OCI-LY3 (cell line): ENCODE measurements around the gene CMTM2.

ENCODE experiments used
- H2AFZ ChIP-seq: fragments of 200-600, 300-600 bp; shearing (Covaris generic); 2 replicates; pipeline ENCODE4 v1.6.0; 2014; ENCODE audit warnings: antibody characterized with exemption, low read depth, low read length
- H3K27ac ChIP-seq: fragments of 200-600, 300-600 bp; sonication (generic); 2 replicates; pipeline ENCODE4 v1.5.1; 2014; ENCODE audit warnings: mild to moderate bottlenecking, low read length, moderate library complexity, mixed read lengths
- H3K27me3 ChIP-seq: fragments of 200-600, 300-600 bp; sonication (generic); 2 replicates; pipeline ENCODE4 v1.6.1; 2014; ENCODE audit warnings: low read depth, low read length, mixed read lengths
- H3K36me3 ChIP-seq: fragments of 200-600, 300-600 bp; sonication (generic); replicated peaks from 2 replicates; pipeline ENCODE3; 2014; ENCODE audit warnings: low read depth, low read length, mixed read lengths
- H3K4me1 ChIP-seq: fragments of 300-600, 200-600 bp; sonication (generic); 2 replicates; pipeline ENCODE4 v1.6.1; 2014; ENCODE audit warnings: low read length, mixed read lengths
- H3K4me2 ChIP-seq: fragments of 200-600, 300-600 bp; sonication (generic); 2 replicates; pipeline ENCODE4 v1.6.1; 2014; ENCODE audit warnings: low read length, mixed read lengths
- H3K4me3 ChIP-seq: fragments of 300-600, 200-600 bp; sonication (generic); 2 replicates; pipeline ENCODE4 v1.5.1; 2014; ENCODE audit warnings: antibody characterized with exemption, mild to moderate bottlenecking, low read length, moderate library complexity
- H3K79me2 ChIP-seq: fragments of 300-600, 200-600 bp; shearing (Covaris generic); 2 replicates; pipeline ENCODE4 v1.6.1; 2014; ENCODE audit warnings: mild to moderate bottlenecking, low read length, mixed read lengths
- H3K9ac ChIP-seq: fragments of 300-600, 200-600 bp; shearing (Covaris generic); 2 replicates; pipeline ENCODE4 v1.6.0; 2014; ENCODE audit warnings: mild to moderate bottlenecking, low read length, moderate library complexity
- H3K9me3 ChIP-seq: fragments of 200-600, 300-600 bp; shearing (Covaris generic); 2 replicates; pipeline ENCODE4 v1.6.1; 2014; ENCODE audit warnings: low read length, mixed read lengths; ENCODE audit not compliant: insufficient read depth
- H4K20me1 ChIP-seq: fragments of 200-600, 300-600 bp; sonication (generic); 2 replicates; pipeline ENCODE4 v1.6.1; 2016; ENCODE audit warnings: low read length, mixed read lengths; ENCODE audit not compliant: insufficient read depth
- EZH2phosphoT487 ChIP-seq: fragments of 200-600 bp; shearing (Covaris generic); IDR thresholded peaks from 2 replicates; pipeline ENCODE4 v1.6.1; 2018; ENCODE audit warnings: antibody characterized with exemption, mixed run types, low read depth
- TF ChIP-seq, protein P1 (sequence below): fragments of 200-600, 300-600 bp; sonication (generic); IDR thresholded peaks from 2 replicates; pipeline ENCODE4 v1.5.1; 2014; ENCODE audit warnings: antibody characterized with exemption, low read length, low read depth

CMTM2 gene

DNA sequence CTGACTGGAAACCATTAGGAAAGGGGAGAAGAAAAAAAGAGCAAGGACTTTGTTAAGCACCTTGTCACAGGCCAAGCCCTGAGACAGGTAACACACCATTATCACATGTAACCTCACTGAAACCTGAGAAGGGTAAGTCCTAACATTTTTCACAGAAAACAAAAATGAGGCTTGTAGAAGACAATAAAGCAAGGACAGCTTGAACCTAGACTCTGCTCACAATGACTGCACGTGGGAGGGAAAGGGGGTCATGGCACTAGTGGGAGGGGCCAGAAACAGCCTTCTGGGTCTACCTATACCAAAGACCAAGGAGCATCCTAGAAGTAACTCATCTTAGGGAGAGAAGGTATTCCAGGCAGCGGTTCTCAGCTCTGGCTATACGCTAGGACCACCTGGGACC, 36.9 kb upstream of the CMTM2 start:
- Histone ChIP-seq H3K36me3 (no peaks in the 10 kb centered on the region), H3K9ac (no peak overlapping the region), H3K4me2 (no peak overlapping the region), H2AFZ (no peak overlapping the region), H3K9me3 (no peaks in the 10 kb centered on the region), H3K27ac (no peak overlapping the region), H3K27me3 (no peaks in the 10 kb centered on the region), H3K79me2 (no peaks in the 10 kb centered on the region), H4K20me1 (no peaks in the 10 kb centered on the region), H3K4me1 (peaks cover 8% of the 10 kb centered on the region), H3K4me3 (no peak overlapping the region)
- TF ChIP-seq, protein P1, sequence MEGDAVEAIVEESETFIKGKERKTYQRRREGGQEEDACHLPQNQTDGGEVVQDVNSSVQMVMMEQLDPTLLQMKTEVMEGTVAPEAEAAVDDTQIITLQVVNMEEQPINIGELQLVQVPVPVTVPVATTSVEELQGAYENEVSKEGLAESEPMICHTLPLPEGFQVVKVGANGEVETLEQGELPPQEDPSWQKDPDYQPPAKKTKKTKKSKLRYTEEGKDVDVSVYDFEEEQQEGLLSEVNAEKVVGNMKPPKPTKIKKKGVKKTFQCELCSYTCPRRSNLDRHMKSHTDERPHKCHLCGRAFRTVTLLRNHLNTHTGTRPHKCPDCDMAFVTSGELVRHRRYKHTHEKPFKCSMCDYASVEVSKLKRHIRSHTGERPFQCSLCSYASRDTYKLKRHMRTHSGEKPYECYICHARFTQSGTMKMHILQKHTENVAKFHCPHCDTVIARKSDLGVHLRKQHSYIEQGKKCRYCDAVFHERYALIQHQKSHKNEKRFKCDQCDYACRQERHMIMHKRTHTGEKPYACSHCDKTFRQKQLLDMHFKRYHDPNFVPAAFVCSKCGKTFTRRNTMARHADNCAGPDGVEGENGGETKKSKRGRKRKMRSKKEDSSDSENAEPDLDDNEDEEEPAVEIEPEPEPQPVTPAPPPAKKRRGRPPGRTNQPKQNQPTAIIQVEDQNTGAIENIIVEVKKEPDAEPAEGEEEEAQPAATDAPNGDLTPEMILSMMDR: no peak
- no peak for TF ChIP-seq EZH2phosphoT487

DNA sequence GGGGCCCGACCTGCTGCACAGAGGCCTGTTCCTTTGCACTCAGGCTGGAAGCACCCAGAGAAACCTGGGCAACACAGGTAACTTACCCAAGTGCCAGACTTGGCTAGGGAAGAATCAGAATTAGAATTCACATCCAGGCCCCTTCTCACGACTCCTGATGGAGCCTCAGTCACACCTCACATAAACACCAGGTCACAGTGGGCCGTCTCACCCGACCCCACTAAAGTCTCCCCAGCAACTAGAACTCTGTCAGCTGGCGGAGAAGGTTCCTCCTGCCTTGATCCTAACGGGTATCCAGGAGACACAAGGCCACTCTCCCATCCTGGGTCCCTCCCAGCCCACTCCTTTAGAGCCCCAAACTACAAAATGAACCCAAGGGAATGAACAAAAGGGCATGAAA, 35.7 kb upstream of the CMTM2 start:
- no peak for TF ChIP-seq EZH2phosphoT487
- TF ChIP-seq, protein P1: no peak
- Histone ChIP-seq H3K4me1 (peaks cover 8% of the 10 kb centered on the region), H2AFZ (no peak overlapping the region), H3K36me3 (no peaks in the 10 kb centered on the region), H3K4me2 (no peak overlapping the region), H3K4me3 (no peak overlapping the region), H3K9me3 (no peaks in the 10 kb centered on the region), H4K20me1 (no peaks in the 10 kb centered on the region), H3K79me2 (no peaks in the 10 kb centered on the region), H3K9ac (no peak overlapping the region), H3K27me3 (no peaks in the 10 kb centered on the region), H3K27ac (no peak overlapping the region; the same call in 1 of the 2 replicates)

DNA sequence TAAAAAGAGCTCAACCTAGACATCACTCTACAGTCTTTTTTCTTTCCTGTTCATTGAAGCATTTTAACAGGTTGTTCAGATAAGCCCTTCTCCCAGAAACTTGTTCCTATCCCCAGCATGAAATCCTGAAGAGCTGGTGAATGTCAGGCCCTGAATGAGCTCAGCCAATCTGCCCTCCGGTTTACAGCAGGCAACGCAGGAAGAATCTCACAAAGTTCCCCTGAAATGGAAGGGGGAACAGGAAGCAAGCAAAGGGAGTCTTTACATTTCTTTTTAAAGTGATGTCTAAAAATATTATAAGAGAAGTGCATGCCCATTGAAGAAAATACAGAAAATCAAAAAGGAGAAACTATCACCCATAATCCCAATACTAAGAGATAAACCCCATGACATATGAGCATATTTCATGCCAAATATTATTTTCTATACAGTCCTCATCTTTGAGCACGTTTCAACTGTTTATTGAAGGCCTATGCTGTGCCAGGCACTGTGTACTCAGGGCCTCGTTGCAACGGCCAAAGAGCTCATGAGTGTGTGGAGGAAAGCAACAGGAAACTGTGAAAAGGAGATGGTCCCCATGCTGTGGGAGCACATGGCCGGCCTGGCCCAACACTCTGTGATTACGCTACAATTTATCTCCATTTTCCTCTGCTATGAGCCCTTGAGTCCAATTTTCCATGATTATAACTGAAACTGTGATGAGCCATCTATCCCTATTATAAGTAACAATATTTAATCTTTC, 35.1 kb upstream of the CMTM2 start:
- H3K36me3 ChIP-seq: no peaks in the 10 kb centered on the region
- H2AFZ ChIP-seq: no peak overlapping the region
- H3K27me3 ChIP-seq: no peaks in the 10 kb centered on the region
- no peaks in the 10 kb centered on the region for H4K20me1 ChIP-seq
- H3K27ac ChIP-seq: no peak overlapping the region; the same call in 1 of the 2 replicates
- H3K4me2 ChIP-seq: no peak overlapping the region
- H3K4me1 ChIP-seq: peaks cover 10% of the 10 kb centered on the region
- TF ChIP-seq EZH2phosphoT487: no peak
- TF ChIP-seq, protein P1: no peak
- H3K79me2 ChIP-seq: no peaks in the 10 kb centered on the region
- H3K4me3 ChIP-seq: no peak overlapping the region
- no peaks in the 10 kb centered on the region for H3K9me3 ChIP-seq
- H3K9ac ChIP-seq: no peak overlapping the region

DNA sequence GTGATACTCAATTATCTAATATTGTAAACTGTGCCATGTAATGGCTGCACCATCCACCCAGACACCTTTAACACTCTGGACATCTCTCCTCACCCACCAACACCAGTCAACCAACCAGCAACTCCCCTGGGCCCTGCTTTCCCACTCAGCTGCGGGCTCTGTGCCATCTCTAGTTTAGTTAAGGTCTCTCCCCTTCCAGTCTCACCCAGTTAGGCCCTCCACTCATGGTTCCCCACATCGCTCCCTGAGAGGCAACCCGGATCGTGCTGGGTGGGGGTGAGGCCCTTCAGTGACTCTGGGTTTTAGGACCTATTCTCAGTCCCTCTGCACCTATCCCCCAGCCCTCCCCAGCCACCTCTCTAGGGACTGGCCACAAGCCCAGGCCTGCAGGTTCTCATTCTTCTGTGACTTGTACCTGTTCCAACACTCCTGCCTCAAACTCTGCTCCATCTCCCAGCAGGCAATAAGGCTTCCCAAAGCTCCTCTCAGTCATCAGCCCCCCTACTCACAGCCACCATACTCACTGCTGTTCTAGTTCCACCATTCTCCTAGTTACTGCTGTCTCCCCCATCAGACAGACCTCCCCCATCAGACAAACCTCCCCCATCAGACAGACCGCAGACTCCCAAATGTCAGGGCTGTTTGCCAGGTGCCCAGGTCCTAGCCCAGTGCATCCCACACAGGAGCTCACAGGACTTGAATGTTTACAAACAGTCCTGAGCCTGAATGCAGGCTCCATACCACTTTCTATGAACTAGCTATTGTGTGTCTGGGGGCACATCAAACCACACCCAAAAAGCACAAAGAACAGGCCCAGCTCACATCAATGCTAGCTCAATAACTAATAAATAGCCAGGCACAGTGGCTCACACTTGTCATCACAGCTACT, 31.9 kb upstream of the CMTM2 start:
- Histone ChIP-seq H3K79me2 (no peaks in the 10 kb centered on the region), H3K27ac (no peak overlapping the region), H3K4me1 (peaks cover 26% of the 10 kb centered on the region), H4K20me1 (no peaks in the 10 kb centered on the region), H3K4me3 (no peak overlapping the region), H3K36me3 (no peaks in the 10 kb centered on the region), H3K4me2 (no peak overlapping the region), H3K9me3 (no peaks in the 10 kb centered on the region), H3K27me3 (no peaks in the 10 kb centered on the region), H2AFZ (no peak overlapping the region), H3K9ac (no peak overlapping the region)
- no peak for TF ChIP-seq EZH2phosphoT487
- TF ChIP-seq, protein P1: no peak
